G401 (cell line): ENCODE results near the gene NKD1. TPM values are rescaled to one million over a fixed set of nuclear protein-coding genes. Genes with fewer than 3 reads are reported as not detected.

Source experiments
- DNase-seq: peaks from one replicate; pipeline ENCODE4 v3.0.0-alpha.2; 2015; ENCODE audit warnings: low spot score
- in situ Hi-C: cut with HindIII; loops from 2 replicates; pipeline ENCODE4 v1.10.0; 2016; ENCODE audit warnings: low sequenced_read_pairs, mixed read lengths
- total RNA-seq: library from RNA; depleted of rRNA; stranded (reverse); fragments of >200 nt; shearing (Covaris generic); gene quantifications from 2 replicates; pipeline ENCODE4 v1.2.3, GENCODE V29; 2014

NKD1 gene
- total RNA-seq, 1 experiment from 2014 or later = not detected

- in situ Hi-C loops = no loop called here
- DNase-seq = no peak
Observed at GRCh38 chr16:50553182-50553710, 5.0 kb downstream of the NKD1 start.

GRCh38 chr16:50553731-50554360 is 5.7 kb downstream of the NKD1 start:
- in situ Hi-C loops = no loop called here
- no peak for DNase-seq

- no peak for DNase-seq
- in situ Hi-C loops = no loop called here
Observed at GRCh38 chr16:50555269-50555875, 7.2 kb downstream of the NKD1 start.

- in situ Hi-C loops = no loop called here
Observed at GRCh38 chr16:50555952-50556673, 7.9 kb downstream of the NKD1 start.

GRCh38 chr16:50557046-50557445 is 8.8 kb downstream of the NKD1 start:
- no peak for DNase-seq

More at GRCh38 chr16:50555952-50556673, 7.9 kb downstream of the NKD1 start:
- DNase-seq = no peak

GRCh38 chr16:50558913-50559312 is 10.7 kb downstream of the NKD1 start:
- no peak for DNase-seq
- in situ Hi-C loops = no loop called here

More at GRCh38 chr16:50557046-50557445, 8.8 kb downstream of the NKD1 start:
- in situ Hi-C loops = no loop called here

GRCh38 chr16:50559342-50559741 is 11.1 kb downstream of the NKD1 start:
- in situ Hi-C loops = no loop called here

GRCh38 chr16:50559804-50560514 is 11.8 kb downstream of the NKD1 start:
- in situ Hi-C loops = no loop called here
- DNase-seq = no peak

More at GRCh38 chr16:50559342-50559741, 11.1 kb downstream of the NKD1 start:
- DNase-seq = no peak

GRCh38 chr16:50560903-50561863 is 13.0 kb downstream of the NKD1 start:
- in situ Hi-C loops = no loop called here
- DNase-seq = no peak

- in situ Hi-C loops = no loop called here
Observed at GRCh38 chr16:50562657-50563056, 14.5 kb downstream of the NKD1 start.

GRCh38 chr16:50563989-50564388 is 15.8 kb downstream of the NKD1 start:
- in situ Hi-C loops = no loop called here
- no peak for DNase-seq

More at GRCh38 chr16:50562657-50563056, 14.5 kb downstream of the NKD1 start:
- no peak for DNase-seq

- in situ Hi-C loops = no loop called here
- no peak for DNase-seq
Observed at GRCh38 chr16:50565428-50565827, 17.2 kb downstream of the NKD1 start.

- DNase-seq = no peak
- in situ Hi-C loops = no loop called here
Observed at GRCh38 chr16:50566014-50566962, 18.1 kb downstream of the NKD1 start.

- in situ Hi-C loops = no loop called here
- DNase-seq = no peak
Observed at GRCh38 chr16:50567651-50568050, 19.5 kb downstream of the NKD1 start.

GRCh38 chr16:50568187-50568815 is 20.1 kb downstream of the NKD1 start:
- in situ Hi-C loops = no loop called here
- DNase-seq = no peak

GRCh38 chr16:50570354-50570753 is 22.2 kb downstream of the NKD1 start:
- no peak for DNase-seq
- in situ Hi-C loops = no loop called here
